ENCODE results near the gene EFR3B. TPM values are rescaled to one million over a fixed set of nuclear protein-coding genes. Genes with fewer than 3 reads are reported as not detected.
A peak's percentile ranks its signal among the peaks of the same experiment; 100 is the strongest.

The EFR3B gene
- total and polyA plus RNA-seq, 7 donors: 0.59 to 12.7 (median 1.7) TPM

DNA sequence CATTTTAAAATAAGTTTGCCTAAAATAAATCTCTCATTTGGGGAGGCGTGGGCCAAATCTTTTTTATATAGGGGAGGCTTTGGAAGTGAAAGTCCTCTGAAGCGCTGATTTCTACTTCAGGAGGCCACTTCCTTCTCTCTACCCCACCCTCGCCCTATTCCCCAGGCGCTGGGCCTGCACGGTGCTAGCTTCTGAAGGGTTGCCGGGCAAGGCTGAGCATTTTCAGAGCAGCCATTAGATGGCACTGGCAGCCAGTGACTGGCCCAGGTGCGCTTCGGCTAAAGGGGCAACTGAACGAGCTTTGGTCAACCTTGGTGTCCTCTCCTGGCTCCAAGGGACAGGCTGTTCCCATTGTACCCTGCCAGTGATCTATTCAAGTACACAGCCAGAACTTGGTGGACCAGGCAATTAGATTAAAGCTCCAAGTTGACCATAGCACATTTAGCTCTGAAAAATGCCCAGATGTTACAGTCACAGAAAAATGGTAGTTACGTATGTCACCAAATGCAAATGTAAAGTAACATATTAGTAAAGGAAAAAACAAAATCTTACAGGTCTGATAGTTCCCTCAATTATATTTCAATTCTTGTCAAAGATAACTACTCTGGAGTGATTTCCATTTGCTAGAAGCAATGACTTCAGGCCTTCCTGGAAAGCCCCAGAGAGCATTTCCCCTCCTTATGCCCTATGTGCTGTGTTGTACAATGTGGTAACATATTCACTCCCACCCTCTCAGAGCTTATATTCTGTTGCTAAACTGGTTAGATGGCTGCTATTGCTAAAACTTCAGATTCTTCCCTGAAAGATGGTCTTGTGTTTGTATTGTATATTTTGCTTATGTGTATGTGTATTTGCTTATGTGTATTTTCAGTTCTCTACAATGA, 124.4 kb downstream of the EFR3B start:
- ATAC-seq (peak; percentile 46 to 75 (median 60)), DNase-seq (peak in 1 of 2 donors; percentile 66)
- no peak overlapping the region for H3K27ac ChIP-seq
- H3K36me3 ChIP-seq (ENCODE audit: insufficient read depth in 1 of 2, low read depth in 1 of 2): no peaks in the 10 kb centered on the region
- intact Hi-C loops (cut with DNase I): no loop called here
- WGBS, 3 donors: 63 to 76% (median 63%) methylated on average over 10 of the region's 10 CpGs
- H3K4me1 ChIP-seq: peaks cover 9% of the 10 kb centered on the region
- no peak overlapping the region for H3K4me3 ChIP-seq
- H3K9me3 ChIP-seq: no peaks in the 10 kb centered on the region
- no peak for TF ChIP-seq CTCF (IDR thresholded peaks at IDR 0.05)
- peaks cover 0 to 53% (median 12%) of the 10 kb centered on the region in 3 donors for H3K27me3 ChIP-seq (ENCODE audit: insufficient read depth in 3 of 3, low read length in 2 of 3)

DNA sequence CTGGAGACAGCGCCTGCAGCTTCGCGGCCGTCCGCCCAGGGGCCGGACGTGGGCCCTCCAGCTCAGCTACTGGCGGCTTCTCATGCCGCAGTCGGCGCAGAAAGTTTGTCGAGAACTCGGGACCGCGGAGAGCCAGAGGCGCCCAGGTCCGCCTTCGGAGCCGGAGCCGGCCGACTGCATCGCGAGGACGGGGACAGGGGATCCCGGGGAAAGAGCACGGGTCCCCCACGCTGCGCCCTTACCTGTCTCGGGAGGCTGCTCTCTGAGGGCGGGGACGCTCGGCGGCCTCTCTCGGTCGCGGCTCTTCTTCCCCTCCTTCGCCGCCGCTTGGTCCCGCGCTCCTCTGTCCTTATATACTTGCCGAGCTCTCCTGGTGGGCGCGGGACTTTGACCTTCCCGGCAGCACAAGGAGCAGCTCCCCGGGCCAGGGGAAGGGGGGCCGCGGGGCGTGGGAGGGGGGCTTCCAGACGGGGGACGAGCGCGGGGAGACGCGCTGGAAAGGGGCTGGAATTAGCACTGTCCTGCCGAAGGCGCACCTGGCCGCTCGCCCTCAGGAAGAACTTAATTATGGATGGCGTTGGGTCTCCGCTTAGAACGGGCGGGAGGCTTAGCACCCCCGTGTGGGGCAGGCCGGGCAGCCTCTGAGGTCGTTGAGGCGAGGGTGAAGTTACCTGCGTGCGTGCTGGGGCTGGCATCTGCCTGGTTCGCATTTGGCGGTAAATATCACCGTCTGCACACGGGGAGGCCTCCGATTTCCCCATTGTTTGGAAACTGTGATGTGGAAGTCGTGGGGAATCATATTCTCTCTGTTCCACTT, 126.6 kb downstream of the EFR3B start, which contains the start of gene POMC:
POMC (minus strand) TSS at position 325 of the 817 bp plus-strand sequence. CDS start 3,808 bp downstream, outside the sequence.
- WGBS, 3 donors: 6 to 7% (median 7%) methylated on average over 59 to 75 of the region's 75 CpGs
- H3K36me3 ChIP-seq (ENCODE audit: insufficient read depth in 1 of 2, low read depth in 1 of 2): no peaks in the 10 kb centered on the region
- H3K27me3 ChIP-seq (ENCODE audit: insufficient read depth in 3 of 3, low read length in 2 of 3): peaks cover 0 to 52% (median 9%) of the 10 kb centered on the region in 3 donors
- no peaks in the 10 kb centered on the region for H3K9me3 ChIP-seq
- H3K27ac ChIP-seq: no peak within 1 kb of the TSS
- H3K4me1 ChIP-seq: peaks cover 9% of the 10 kb centered on the region
- intact Hi-C loops (cut with DNase I): no loop called here
- peak within 1 kb of the TSS; percentile 65 for H3K4me3 ChIP-seq
- DNase-seq (peak in 1 of 2 donors; percentile 26), ATAC-seq (peak; percentile 53 to 74 (median 66))
- no peak for TF ChIP-seq CTCF (IDR thresholded peaks at IDR 0.05)

GRCh38 chr2:25169073-25169470, 127.2 kb downstream of the EFR3B start:
- WGBS, 3 donors: 58 to 74% (median 67%) methylated on average over 2 of the region's 2 CpGs
- Histone ChIP-seq H3K27ac (no peak overlapping the region), H3K9me3 (no peaks in the 10 kb centered on the region), H3K36me3 (ENCODE audit: insufficient read depth in 1 of 2, low read depth in 1 of 2) (no peaks in the 10 kb centered on the region), H3K27me3 (ENCODE audit: insufficient read depth in 3 of 3, low read length in 2 of 3) (peaks cover 0 to 50% (median 9%) of the 10 kb centered on the region in 3 donors), H3K4me1 (peaks cover 9% of the 10 kb centered on the region), H3K4me3 (no peak overlapping the region)
- intact Hi-C loops (cut with DNase I): no loop called here
- ATAC-seq (no peak), DNase-seq (no peak)
- no peak for TF ChIP-seq CTCF (IDR thresholded peaks at IDR 0.05)

DNA sequence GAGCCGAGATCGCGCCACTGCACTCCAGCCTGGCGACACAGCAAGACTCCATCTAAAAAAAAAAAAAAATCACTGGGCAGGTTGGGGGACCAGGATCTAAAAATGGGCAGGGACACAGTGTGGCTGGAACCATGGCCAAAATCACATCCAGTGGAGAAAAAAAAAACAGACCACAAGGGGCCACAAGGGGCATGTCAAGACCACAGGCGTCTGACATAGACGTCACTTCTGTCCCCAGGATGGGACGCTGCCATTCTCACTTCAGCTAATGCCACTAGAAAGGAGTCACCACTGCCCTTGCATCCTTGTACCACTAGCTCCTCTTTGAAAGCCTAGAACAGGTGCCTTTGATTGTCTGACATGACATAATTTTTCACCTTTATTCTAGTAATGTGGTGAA, 129.0 kb downstream of the EFR3B start:
- no peak for TF ChIP-seq CTCF (IDR thresholded peaks at IDR 0.05)
- H3K4me1 ChIP-seq: peaks cover 9% of the 10 kb centered on the region
- H3K36me3 ChIP-seq (ENCODE audit: insufficient read depth in 1 of 2, low read depth in 1 of 2): no peaks in the 10 kb centered on the region
- 84 to 90% (median 90%) methylated on average over 7 of the region's 7 CpGs for WGBS, 3 donors
- no peaks in the 10 kb centered on the region for H3K9me3 ChIP-seq
- H3K4me3 ChIP-seq: no peak overlapping the region
- ATAC-seq (no peak), DNase-seq (no peak)
- H3K27ac ChIP-seq: no peak overlapping the region
- intact Hi-C loops (cut with DNase I): no loop called here
- peaks cover 0 to 48% (median 9%) of the 10 kb centered on the region in 3 donors for H3K27me3 ChIP-seq (ENCODE audit: insufficient read depth in 3 of 3, low read length in 2 of 3)
